ENCODE measurements around the gene TSSK3.

DNA sequence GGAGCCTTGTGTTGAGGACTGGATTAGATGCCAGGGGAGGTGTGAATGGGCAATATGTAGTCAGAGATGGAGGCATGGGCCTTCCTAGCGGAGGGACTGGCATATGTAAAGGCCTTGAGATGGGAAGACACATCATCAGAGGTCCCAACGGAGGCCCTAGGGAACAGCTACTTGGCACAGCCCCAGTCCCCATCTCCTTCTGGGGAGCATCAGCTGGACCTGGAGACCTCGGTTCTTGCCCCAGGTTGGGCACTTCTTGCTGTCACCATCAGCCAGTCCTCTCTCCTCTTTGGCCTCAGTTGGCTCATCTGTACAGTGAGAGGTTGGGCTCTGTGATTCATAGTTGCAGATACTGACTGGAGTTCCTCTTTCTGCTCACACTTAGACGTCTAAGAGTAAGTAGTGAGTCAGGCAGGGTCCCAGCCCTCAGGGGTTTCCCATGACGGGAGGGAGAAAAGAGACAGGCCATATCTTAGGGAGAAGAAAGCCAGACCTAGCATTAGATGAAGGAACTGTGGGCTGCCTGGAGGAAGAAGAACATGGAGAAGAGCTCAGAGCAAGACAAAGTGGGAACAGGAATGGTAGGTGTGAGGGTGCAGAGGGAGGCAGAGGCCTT, 22.9 kb upstream of the TSSK3 start:
- TF ChIP-seq CTCF (IDR thresholded peaks at IDR 0.05): no peak
- TF ChIP-seq POLR2A (IDR thresholded peaks at IDR 0.05): no peak

Measured in uterus (tissue), 2 donors.